K562 (cell line): ENCODE results near the gene MOGAT2. TPM values are rescaled to one million over a fixed set of nuclear protein-coding genes. Genes with fewer than 3 reads are reported as not detected.

Experiments
- BDP1 ChIP-seq: IDR thresholded peaks from 3 replicates; pipeline ENCODE4 v1.6.1; 2011; ENCODE audit not compliant: insufficient read length, insufficient read depth
- CBFA2T2 ChIP-seq: fragments of 450-650 bp; conservative IDR thresholded peaks from 2 replicates; pipeline ENCODE4 v1.6.1; 2017; ENCODE audit warnings: mild to moderate bottlenecking
- MYC ChIP-seq, 2 experiments: fragments of 250-450 bp in 1 of 2; sonication (Bioruptor Pico) in 1 of 2; IDR thresholded peaks; 2 replicates each; pipeline versions ENCODE4 v1.5.1 to v1.6.1; 2012 to 2021; ENCODE audit warnings: low read depth in 2 of 2, borderline replicate concordance in 1 of 2, improper control_type of control experiment in 1 of 2, low read length in 1 of 2, mild to moderate bottlenecking in 1 of 2, moderate library complexity in 1 of 2
- PHB2 ChIP-seq: fragments of 450-650 bp; IDR thresholded peaks from 2 replicates; pipeline ENCODE4 v1.6.1; 2017; ENCODE audit warnings: low read depth
- PHTF2 ChIP-seq: fragments of 250-450 bp; sonication (Bioruptor Pico); IDR thresholded peaks from 2 replicates; pipeline ENCODE4 v1.5.0; 2021; ENCODE audit warnings: mild to moderate bottlenecking
- PTTG1 ChIP-seq: fragments of 450-650 bp; IDR thresholded peaks from 2 replicates; pipeline ENCODE4 v1.6.1; 2016; ENCODE audit warnings: low read depth, mild to moderate bottlenecking, missing genetic modification characterization, missing compliant biosample characterization
- ZNF24 ChIP-seq: fragments of 450-650 bp; IDR thresholded peaks from 2 replicates; pipeline ENCODE4 v1.6.1; 2016
- polyA plus RNA-seq, 8 experiments: library from polyadenylated mRNA; depleted of rRNA in 4 of 8; stranded (reverse) in 5 of 8; unstranded in 3 of 8; fragments of >200 nt; fragmentation: Nextera tagmentation in 2 of 8; fragmentation: Illumina TruSeq in 1 of 8; extraction: Ambion mirVana in 2 of 8; extraction: Trizol in 1 of 8; gene quantifications; 2 replicates each; pipeline versions ENCODE4 v1.2.1 to v1.2.3, GENCODE V29; 2011 to 2014; ENCODE audit warnings: inconsistent platforms in 1 of 8, missing spikeins in 1 of 8
- total RNA-seq, 7 experiments: library from RNA; depleted of rRNA in 6 of 7; stranded (reverse); fragments of >200 nt in 6 of 7; fragmentation: Illumina TruSeq in 2 of 7; extraction: Trizol in 2 of 7; gene quantifications; 2 replicates each; pipeline versions ENCODE4 v1.2.1 to v1.2.3, GENCODE V29; 2011 to 2021; ENCODE audit warnings: low replicate concordance in 1 of 7
- TF ChIP-seq, protein P1 (sequence below): fragments of 450-650 bp; conservative IDR thresholded peaks from 2 replicates; pipeline ENCODE4 v1.6.1; 2016; ENCODE audit warnings: missing genetic modification characterization, low read depth, mild to moderate bottlenecking, control low read depth, missing compliant biosample characterization
- TF ChIP-seq, protein P2 (sequence below): sonication (generic); formaldehyde crosslinking; IDR thresholded peaks from 2 replicates; pipeline ENCODE4 v1.8.0; 2023; ENCODE audit warnings: mild to moderate bottlenecking, missing genetic modification reagents
- TF ChIP-seq, protein P3 (sequence below): fragments of 250-450 bp; sonication (Bioruptor Pico); IDR thresholded peaks from 2 replicates; pipeline ENCODE4 v1.5.0; 2020; ENCODE audit warnings: mild to moderate bottlenecking
- TF ChIP-seq, protein P4 (sequence below), 2 experiments: fragments of 150-350 bp in 1 of 2; IDR thresholded peaks; 2 replicates each; pipeline ENCODE4 v1.6.1; 2012 to 2016; ENCODE audit warnings: low read depth in 2 of 2, low read length in 2 of 2, mild to moderate bottlenecking in 1 of 2, moderate library complexity in 1 of 2

MOGAT2 gene
- total and polyA plus RNA-seq, 9 of the 15 experiments (the other 6 are each of a cell fraction or from before 2014, with no cell fraction given): 0.09 TPM; not detected in 7

DNA sequence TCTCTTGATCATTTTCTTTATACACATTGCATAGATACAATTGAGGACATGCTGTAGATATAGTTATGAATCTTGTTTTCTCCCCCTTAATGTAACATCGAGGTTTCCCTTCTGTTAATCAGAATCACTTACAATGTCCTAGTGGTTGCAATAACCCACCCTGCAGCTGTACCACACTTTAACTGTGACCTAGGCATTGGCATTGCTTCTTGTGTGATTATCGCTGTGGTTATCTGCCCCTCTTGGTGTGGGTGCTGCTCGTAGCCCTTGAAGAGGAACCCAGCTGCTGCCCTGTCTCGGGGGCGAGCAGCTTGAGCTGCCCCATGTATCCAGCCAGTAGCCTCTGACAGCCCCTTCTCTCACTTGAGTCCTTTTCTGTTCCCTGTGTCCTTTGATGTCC lies 52.5 kb downstream of the MOGAT2 start (continued):
- no peak for TF ChIP-seq PTTG1 (tag)
- TF ChIP-seq PHB2: no peak
- TF ChIP-seq, protein P1, sequence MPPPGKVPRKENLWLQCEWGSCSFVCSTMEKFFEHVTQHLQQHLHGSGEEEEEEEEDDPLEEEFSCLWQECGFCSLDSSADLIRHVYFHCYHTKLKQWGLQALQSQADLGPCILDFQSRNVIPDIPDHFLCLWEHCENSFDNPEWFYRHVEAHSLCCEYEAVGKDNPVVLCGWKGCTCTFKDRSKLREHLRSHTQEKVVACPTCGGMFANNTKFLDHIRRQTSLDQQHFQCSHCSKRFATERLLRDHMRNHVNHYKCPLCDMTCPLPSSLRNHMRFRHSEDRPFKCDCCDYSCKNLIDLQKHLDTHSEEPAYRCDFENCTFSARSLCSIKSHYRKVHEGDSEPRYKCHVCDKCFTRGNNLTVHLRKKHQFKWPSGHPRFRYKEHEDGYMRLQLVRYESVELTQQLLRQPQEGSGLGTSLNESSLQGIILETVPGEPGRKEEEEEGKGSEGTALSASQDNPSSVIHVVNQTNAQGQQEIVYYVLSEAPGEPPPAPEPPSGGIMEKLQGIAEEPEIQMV (tag): no peak
- no peak for TF ChIP-seq MYC (IDR thresholded peaks at IDR 0.05; ENCODE audit: low read depth, low read length)
- TF ChIP-seq MYC (CRISPR knock-in tag; IDR thresholded peaks at IDR 0.05; ENCODE audit: borderline replicate concordance, low read depth): no peak
- TF ChIP-seq PHTF2 (CRISPR knock-in tag): no peak
- TF ChIP-seq, protein P2, sequence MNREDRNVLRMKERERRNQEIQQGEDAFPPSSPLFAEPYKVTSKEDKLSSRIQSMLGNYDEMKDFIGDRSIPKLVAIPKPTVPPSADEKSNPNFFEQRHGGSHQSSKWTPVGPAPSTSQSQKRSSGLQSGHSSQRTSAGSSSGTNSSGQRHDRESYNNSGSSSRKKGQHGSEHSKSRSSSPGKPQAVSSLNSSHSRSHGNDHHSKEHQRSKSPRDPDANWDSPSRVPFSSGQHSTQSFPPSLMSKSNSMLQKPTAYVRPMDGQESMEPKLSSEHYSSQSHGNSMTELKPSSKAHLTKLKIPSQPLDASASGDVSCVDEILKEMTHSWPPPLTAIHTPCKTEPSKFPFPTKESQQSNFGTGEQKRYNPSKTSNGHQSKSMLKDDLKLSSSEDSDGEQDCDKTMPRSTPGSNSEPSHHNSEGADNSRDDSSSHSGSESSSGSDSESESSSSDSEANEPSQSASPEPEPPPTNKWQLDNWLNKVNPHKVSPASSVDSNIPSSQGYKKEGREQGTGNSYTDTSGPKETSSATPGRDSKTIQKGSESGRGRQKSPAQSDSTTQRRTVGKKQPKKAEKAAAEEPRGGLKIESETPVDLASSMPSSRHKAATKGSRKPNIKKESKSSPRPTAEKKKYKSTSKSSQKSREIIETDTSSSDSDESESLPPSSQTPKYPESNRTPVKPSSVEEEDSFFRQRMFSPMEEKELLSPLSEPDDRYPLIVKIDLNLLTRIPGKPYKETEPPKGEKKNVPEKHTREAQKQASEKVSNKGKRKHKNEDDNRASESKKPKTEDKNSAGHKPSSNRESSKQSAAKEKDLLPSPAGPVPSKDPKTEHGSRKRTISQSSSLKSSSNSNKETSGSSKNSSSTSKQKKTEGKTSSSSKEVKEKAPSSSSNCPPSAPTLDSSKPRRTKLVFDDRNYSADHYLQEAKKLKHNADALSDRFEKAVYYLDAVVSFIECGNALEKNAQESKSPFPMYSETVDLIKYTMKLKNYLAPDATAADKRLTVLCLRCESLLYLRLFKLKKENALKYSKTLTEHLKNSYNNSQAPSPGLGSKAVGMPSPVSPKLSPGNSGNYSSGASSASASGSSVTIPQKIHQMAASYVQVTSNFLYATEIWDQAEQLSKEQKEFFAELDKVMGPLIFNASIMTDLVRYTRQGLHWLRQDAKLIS (CRISPR knock-in tag): no peak
- no peak for TF ChIP-seq ZNF24
- TF ChIP-seq, protein P3, sequence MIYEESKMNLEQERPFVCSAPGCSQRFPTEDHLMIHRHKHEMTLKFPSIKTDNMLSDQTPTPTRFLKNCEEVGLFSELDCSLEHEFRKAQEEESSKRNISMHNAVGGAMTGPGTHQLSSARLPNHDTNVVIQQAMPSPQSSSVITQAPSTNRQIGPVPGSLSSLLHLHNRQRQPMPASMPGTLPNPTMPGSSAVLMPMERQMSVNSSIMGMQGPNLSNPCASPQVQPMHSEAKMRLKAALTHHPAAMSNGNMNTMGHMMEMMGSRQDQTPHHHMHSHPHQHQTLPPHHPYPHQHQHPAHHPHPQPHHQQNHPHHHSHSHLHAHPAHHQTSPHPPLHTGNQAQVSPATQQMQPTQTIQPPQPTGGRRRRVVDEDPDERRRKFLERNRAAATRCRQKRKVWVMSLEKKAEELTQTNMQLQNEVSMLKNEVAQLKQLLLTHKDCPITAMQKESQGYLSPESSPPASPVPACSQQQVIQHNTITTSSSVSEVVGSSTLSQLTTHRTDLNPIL: no peak
- no peak for TF ChIP-seq BDP1
- TF ChIP-seq CBFA2T2: no peak
- TF ChIP-seq, protein P4, sequence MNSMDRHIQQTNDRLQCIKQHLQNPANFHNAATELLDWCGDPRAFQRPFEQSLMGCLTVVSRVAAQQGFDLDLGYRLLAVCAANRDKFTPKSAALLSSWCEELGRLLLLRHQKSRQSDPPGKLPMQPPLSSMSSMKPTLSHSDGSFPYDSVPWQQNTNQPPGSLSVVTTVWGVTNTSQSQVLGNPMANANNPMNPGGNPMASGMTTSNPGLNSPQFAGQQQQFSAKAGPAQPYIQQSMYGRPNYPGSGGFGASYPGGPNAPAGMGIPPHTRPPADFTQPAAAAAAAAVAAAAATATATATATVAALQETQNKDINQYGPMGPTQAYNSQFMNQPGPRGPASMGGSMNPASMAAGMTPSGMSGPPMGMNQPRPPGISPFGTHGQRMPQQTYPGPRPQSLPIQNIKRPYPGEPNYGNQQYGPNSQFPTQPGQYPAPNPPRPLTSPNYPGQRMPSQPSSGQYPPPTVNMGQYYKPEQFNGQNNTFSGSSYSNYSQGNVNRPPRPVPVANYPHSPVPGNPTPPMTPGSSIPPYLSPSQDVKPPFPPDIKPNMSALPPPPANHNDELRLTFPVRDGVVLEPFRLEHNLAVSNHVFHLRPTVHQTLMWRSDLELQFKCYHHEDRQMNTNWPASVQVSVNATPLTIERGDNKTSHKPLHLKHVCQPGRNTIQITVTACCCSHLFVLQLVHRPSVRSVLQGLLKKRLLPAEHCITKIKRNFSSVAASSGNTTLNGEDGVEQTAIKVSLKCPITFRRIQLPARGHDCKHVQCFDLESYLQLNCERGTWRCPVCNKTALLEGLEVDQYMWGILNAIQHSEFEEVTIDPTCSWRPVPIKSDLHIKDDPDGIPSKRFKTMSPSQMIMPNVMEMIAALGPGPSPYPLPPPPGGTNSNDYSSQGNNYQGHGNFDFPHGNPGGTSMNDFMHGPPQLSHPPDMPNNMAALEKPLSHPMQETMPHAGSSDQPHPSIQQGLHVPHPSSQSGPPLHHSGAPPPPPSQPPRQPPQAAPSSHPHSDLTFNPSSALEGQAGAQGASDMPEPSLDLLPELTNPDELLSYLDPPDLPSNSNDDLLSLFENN (IDR thresholded peaks at IDR 0.05; ENCODE audit: low read depth in 2 of 2, low read length in 2 of 2): no peak
